Hematopoietic multipotent progenitor cell treated with erythropoietin and hydrocortisone succinate and interleukin-3 and kit ligand, for 8 days (in vitro differentiated cells): ENCODE data around the gene KRTAP7-1.

Experiments used
- DNase-seq: peaks from one replicate; pipeline ENCODE4 v3.0.0-alpha.2; 2015

Gene KRTAP7-1

GRCh38 chr21:30829659-30830058, at the start of gene KRTAP7-1:
KRTAP7-1 (minus strand) TSS chr21:30829759; CDS start chr21:30829698, 61 bp downstream.
- DNase-seq = no peak

GRCh38 chr21:30874526-30874925, 45.0 kb upstream of the KRTAP7-1 start:
- DNase-seq = no peak

- DNase-seq = no peak
These were observed 18.3 kb upstream of the KRTAP7-1 start for GRCh38 chr21:30847627-30848500.

- no peak for DNase-seq
These were observed 13.4 kb upstream of the KRTAP7-1 start for GRCh38 chr21:30842990-30843389.

- peak; percentile 10 for DNase-seq
These were observed 9.7 kb upstream of the KRTAP7-1 start for GRCh38 chr21:30839304-30839703.

- DNase-seq = no peak
These were observed 9.0 kb upstream of the KRTAP7-1 start for GRCh38 chr21:30838536-30838935.

GRCh38 chr21:30831194-30831765, 1.7 kb upstream of the KRTAP7-1 start:
- peak; percentile 52 for DNase-seq

- DNase-seq = no peak
These were observed 10.5 kb downstream of the KRTAP7-1 start for GRCh38 chr21:30818837-30819610.

GRCh38 chr21:30813174-30813573, 16.4 kb downstream of the KRTAP7-1 start, which contains the start of gene KRTAP8-1:
KRTAP8-1 (minus strand) TSS chr21:30813274; CDS start chr21:30813220, 54 bp downstream.
- no peak for DNase-seq

- no peak for DNase-seq
These were observed 29.0 kb downstream of the KRTAP7-1 start for GRCh38 chr21:30800605-30801004.

- DNase-seq = no peak
These were observed 35.8 kb downstream of the KRTAP7-1 start for GRCh38 chr21:30793581-30794314.

- no peak for DNase-seq
These were observed 50.3 kb downstream of the KRTAP7-1 start for GRCh38 chr21:30779249-30779648.
